Progenitor cell of endocrine pancreas (in vitro differentiated cells): Measurements from ENCODE around the gene MEX3A. TPM values are rescaled to one million over a fixed set of nuclear protein-coding genes. Genes with fewer than 3 reads are reported as not detected.

Source experiments
- DNase-seq: peaks from one replicate; pipeline ENCODE4 v3.0.0; 2021; ENCODE audit warnings: low spot score; ENCODE audit not compliant: unreplicated experiment
- H3K27ac Mint-ChIP-seq: 2 replicates; pipeline ENCODE4 v1.8.0; 2021; ENCODE audit warnings: mild to moderate bottlenecking, moderate library complexity, mixed read lengths
- H3K27me3 Mint-ChIP-seq: 2 replicates; pipeline ENCODE4 v1.8.0; 2021; ENCODE audit warnings: mixed read lengths
- H3K36me3 Mint-ChIP-seq: 2 replicates; pipeline ENCODE4 v1.8.0; 2022; ENCODE audit warnings: mixed read lengths; ENCODE audit not compliant: insufficient read depth
- H3K4me1 Mint-ChIP-seq: 2 replicates; pipeline ENCODE4 v1.8.0; 2021; ENCODE audit warnings: low read depth, mixed read lengths
- H3K4me3 Mint-ChIP-seq: 2 replicates; pipeline ENCODE4 v1.8.0; 2021; ENCODE audit warnings: low read depth, mild to moderate bottlenecking, moderate library complexity, mixed read lengths
- H3K9me3 Mint-ChIP-seq: 2 replicates; pipeline ENCODE4 v1.8.0; 2021; ENCODE audit warnings: low read depth, mixed read lengths
- total RNA-seq: library from RNA; stranded (reverse); gene quantifications from 2 replicates; pipeline ENCODE4 v1.2.1, GENCODE V29; 2021
- TF ChIP-seq, protein P1 (sequence below): fragments of 200-600 bp; sonication (generic); IDR thresholded peaks from one replicate; pipeline ENCODE4 v1.5.0; 2021; ENCODE audit warnings: antibody characterized with exemption, mild to moderate bottlenecking; ENCODE audit not compliant: unreplicated experiment

The MEX3A gene
- total RNA-seq, 1 donor from 2014 or later, result 112 TPM

DNA sequence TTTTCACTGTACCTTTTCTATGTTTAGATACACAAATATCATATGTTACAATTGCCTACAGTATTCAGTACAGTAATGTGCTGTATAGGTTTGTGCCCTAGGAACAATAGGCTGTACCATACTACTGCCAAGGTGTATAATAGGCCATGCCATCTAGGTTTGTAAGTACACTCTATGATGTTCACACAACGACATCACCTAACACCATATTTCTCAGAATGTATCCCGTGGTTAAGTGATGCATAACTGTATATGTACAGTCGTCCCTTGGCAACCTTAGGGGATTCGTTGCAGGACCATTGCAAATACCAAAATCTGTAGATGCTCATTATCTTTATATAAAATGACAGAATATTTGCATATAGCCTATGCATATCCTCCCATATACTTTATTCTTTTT is 55.7 kb downstream of the MEX3A start:
- TF ChIP-seq, protein P1, sequence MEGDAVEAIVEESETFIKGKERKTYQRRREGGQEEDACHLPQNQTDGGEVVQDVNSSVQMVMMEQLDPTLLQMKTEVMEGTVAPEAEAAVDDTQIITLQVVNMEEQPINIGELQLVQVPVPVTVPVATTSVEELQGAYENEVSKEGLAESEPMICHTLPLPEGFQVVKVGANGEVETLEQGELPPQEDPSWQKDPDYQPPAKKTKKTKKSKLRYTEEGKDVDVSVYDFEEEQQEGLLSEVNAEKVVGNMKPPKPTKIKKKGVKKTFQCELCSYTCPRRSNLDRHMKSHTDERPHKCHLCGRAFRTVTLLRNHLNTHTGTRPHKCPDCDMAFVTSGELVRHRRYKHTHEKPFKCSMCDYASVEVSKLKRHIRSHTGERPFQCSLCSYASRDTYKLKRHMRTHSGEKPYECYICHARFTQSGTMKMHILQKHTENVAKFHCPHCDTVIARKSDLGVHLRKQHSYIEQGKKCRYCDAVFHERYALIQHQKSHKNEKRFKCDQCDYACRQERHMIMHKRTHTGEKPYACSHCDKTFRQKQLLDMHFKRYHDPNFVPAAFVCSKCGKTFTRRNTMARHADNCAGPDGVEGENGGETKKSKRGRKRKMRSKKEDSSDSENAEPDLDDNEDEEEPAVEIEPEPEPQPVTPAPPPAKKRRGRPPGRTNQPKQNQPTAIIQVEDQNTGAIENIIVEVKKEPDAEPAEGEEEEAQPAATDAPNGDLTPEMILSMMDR, result no peak
- Mint-ChIP-seq H3K36me3 (no peaks in the 10 kb centered on the region), H3K9me3 (no peaks in the 10 kb centered on the region), H3K27ac (no peak overlapping the region), H3K27me3 (peaks cover 5% of the 10 kb centered on the region), H3K4me1 (peaks cover 1% of the 10 kb centered on the region), H3K4me3 (no peak overlapping the region)
- DNase-seq, result no peak

DNA sequence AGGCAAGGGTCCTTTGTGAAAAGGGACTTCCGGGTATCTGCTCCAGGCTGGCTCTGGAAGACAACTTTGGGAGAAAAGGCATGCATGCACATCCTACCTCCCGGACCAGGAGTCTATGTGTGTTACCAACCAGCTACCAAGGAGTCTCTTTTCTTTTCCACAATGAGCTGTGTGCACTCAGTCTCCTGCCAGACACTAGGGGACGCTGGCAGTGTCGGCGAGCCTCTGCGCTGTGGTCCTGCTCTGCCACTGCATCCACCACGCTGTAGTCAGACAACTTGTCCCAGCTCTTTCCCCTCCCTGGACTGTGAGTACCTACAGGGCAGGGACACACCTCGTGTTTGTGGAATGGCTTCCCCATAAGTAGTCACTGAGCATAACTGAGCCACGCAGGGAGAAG is 56.4 kb downstream of the MEX3A start:
- H3K4me3 Mint-ChIP-seq, result no peak overlapping the region
- H3K4me1 Mint-ChIP-seq, result peaks cover 1% of the 10 kb centered on the region
- no peak overlapping the region for H3K27ac Mint-ChIP-seq
- DNase-seq, result peak; percentile 47
- H3K9me3 Mint-ChIP-seq, result no peaks in the 10 kb centered on the region
- peaks cover 5% of the 10 kb centered on the region for H3K27me3 Mint-ChIP-seq
- no peaks in the 10 kb centered on the region for H3K36me3 Mint-ChIP-seq
- TF ChIP-seq, protein P1, result peak; percentile 76

DNA sequence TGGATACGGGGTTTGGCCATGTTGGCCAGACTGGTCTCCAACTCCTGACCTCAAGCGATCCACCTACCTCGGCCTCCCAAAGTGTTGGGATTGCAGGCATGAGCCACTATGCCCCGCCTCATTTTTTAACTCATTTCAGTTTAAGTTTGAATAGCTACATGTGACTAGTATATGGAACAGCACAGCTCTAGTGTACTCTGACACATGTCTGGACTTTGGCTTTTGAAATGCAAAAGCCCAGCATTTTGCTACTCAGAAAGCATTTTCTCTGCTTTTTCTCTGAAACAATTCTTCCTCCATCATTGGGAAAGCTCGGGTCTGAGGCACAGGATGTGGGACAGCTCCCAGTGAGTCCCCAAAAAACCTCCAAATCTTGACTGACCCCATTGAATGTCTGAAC is 57.5 kb downstream of the MEX3A start:
- H3K4me3 Mint-ChIP-seq, result no peak overlapping the region
- peaks cover 5% of the 10 kb centered on the region for H3K27me3 Mint-ChIP-seq
- H3K27ac Mint-ChIP-seq, result no peak overlapping the region
- H3K36me3 Mint-ChIP-seq, result no peaks in the 10 kb centered on the region
- peaks cover 8% of the 10 kb centered on the region for H3K4me1 Mint-ChIP-seq
- no peak for DNase-seq
- TF ChIP-seq, protein P1, result no peak
- no peaks in the 10 kb centered on the region for H3K9me3 Mint-ChIP-seq

Other genes with a start within 250 kb of the MEX3A start
- 69.4 and 73.2 TPM in 2 replicates for gene GON4L, start 225.3 kb downstream of the MEX3A start, total RNA-seq
- gene SYT11, start 222.9 kb downstream of the MEX3A start, total RNA-seq, result 1.7 and 2.0 TPM in 2 replicates
- 28.3 and 30.1 TPM in 2 replicates for gene RIT1, start 171.1 kb downstream of the MEX3A start, total RNA-seq
- 67.6 and 71.2 TPM in 2 replicates for gene KHDC4, start 148.1 kb downstream of the MEX3A start, total RNA-seq
- not detected in 2 replicates for gene RXFP4, start 140.8 kb downstream of the MEX3A start, total RNA-seq
- gene ARHGEF2, start 103.9 kb downstream of the MEX3A start, total RNA-seq, result 103 and 111 TPM in 2 replicates
- 299 and 301 TPM in 2 replicates for gene SSR2, start 61.5 kb downstream of the MEX3A start, total RNA-seq
- gene UBQLN4, start 28.7 kb downstream of the MEX3A start, total RNA-seq, result 94.2 and 97.8 TPM in 2 replicates
- gene LAMTOR2, start 27.7 kb downstream of the MEX3A start, total RNA-seq, result 61.0 and 63.0 TPM in 2 replicates
- 93.8 and 99.1 TPM in 2 replicates for gene RAB25, start 21.3 kb downstream of the MEX3A start, total RNA-seq
- gene LMNA, start 32.2 kb upstream of the MEX3A start, total RNA-seq, result 83.5 and 92.7 TPM in 2 replicates
- gene SEMA4A, start 71.1 kb upstream of the MEX3A start, total RNA-seq, result 2.1 and 3.7 TPM in 2 replicates
- 14.3 and 20.4 TPM in 2 replicates for gene SLC25A44, start 111.6 kb upstream of the MEX3A start, total RNA-seq
- 77.7 and 80.9 TPM in 2 replicates for gene PMF1, start 130.5 kb upstream of the MEX3A start, total RNA-seq
- 4.8 and 5.8 TPM in 2 replicates for gene BGLAP, start 159.7 kb upstream of the MEX3A start, total RNA-seq
- 21.5 and 22.3 TPM in 2 replicates for gene PAQR6, start 165.6 kb upstream of the MEX3A start, total RNA-seq
- gene SMG5, start 200.4 kb upstream of the MEX3A start, total RNA-seq, result 114 TPM in 2 replicates
- 5.1 and 5.9 TPM in 2 replicates for gene TMEM79, start 201.9 kb upstream of the MEX3A start, total RNA-seq
- 57.1 and 59.3 TPM in 2 replicates for gene GLMP, start 213.2 kb upstream of the MEX3A start, total RNA-seq
- 0.46 TPM in 1 of 2 replicates, not detected in the other for gene VHLL, start 216.8 kb upstream of the MEX3A start, total RNA-seq